ENCODE measurements around the gene S1PR1. TPM values are rescaled to one million over a fixed set of nuclear protein-coding genes. Genes with fewer than 3 reads are reported as not detected.

Gene S1PR1
- total RNA-seq, 3 donors from 2014 or later, result 97.7 to 112 (median 111) TPM

DNA sequence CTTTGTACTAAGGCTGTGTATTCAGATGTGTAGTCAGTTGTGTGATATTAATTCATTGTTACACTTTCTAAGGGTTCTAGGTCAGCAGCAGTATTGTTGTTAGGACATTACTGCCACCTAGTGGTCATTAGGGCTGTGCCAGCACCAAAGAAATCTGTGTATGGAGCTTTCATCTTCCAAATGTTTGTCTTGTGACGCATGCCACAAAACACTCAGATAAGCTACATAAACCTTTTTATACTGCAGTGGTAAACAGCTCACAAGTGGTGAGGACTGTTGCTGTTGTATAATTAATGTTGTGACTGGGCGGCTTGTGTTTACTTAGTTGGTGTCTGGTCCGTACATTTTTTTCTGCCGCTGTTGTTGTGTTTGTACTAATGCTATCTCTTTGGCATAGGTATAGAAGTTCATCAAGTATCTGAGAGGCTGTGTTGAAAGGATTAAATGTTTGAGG, 51.7 kb downstream of the S1PR1 start:
- Mint-ChIP-seq H3K4me3 (no peak overlapping the region), H3K9me3 (no peaks in the 10 kb centered on the region)

DNA sequence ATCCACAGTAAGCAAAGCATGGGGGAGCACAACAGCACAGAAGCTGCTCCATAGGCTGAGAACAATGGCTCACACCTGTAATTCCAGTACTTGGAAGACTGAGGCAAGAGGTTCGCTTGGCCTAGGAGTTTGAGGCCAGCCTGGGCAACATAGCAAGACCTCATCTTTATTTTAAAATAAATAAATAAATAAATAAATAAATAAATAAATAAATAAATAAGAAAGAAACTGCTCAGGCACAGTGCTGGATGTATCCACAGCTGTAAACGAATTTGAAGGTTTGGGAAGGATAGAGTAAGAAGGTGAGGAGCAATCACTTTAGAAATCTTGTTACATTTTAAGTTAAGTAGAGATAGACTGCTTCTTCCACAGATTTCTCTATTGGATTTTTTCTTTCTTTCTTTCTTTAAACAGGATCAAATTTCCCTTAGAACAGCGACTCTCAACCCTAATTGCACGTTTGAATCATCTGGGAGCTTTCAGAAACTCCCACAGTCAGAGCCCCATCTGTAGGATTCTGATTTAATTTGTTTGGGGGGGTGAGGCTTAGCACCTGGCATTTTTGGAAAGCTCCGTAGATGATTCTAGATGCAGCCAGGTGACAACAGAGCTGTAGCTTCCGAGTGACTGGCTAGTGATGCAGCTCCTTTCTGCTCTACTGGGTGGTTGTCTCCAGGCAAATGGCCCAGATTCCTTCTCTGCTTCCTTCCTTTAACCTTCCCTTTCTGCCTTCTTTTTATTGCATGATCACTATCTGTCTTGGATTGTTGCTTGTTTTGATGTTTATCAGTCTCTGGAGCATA, 53.5 kb downstream of the S1PR1 start:
- no peaks in the 10 kb centered on the region for H3K36me3 Mint-ChIP-seq (ENCODE audit: insufficient read depth)
- no peak for ATAC-seq
- H3K4me1 Mint-ChIP-seq (ENCODE audit: low read depth), result peaks cover 80% of the 10 kb centered on the region
- no peak for DNase-seq
- H3K9me3 Mint-ChIP-seq, result no peaks in the 10 kb centered on the region
- H3K27me3 Mint-ChIP-seq (ENCODE audit: low read depth), result no peaks in the 10 kb centered on the region
- H3K4me3 Mint-ChIP-seq, result peak overlapping the region; percentile 16

More for the DNA sequence above, 51.7 kb downstream of the S1PR1 start:
- Mint-ChIP-seq H3K4me1 (ENCODE audit: low read depth) (peaks cover 85% of the 10 kb centered on the region), H3K36me3 (ENCODE audit: insufficient read depth) (no peaks in the 10 kb centered on the region), H3K27me3 (ENCODE audit: low read depth) (no peaks in the 10 kb centered on the region)
- DNase-seq (peak; percentile 67), ATAC-seq (peak; percentile 21 to 29)

Other genes with a start within 250 kb of the S1PR1 start
- 10 to 100 TPM; 57.7 to 73.7 (median 72.4) TPM for gene DPH5, start 211.2 kb upstream of the S1PR1 start, total RNA-seq